Activated CD8-positive, alpha-beta memory T cell treated with anti-CD3 and anti-CD28 coated beads, Interleukin-2, amount 50 U/mL, for 24 hours (primary cell): ENCODE measurements around the gene ZGPAT.

ENCODE experiments used
- DNase-seq: peaks from one replicate; pipeline ENCODE4 v3.0.0-alpha.2; 2020; ENCODE audit errors: extremely low read depth

Gene ZGPAT

DNA sequence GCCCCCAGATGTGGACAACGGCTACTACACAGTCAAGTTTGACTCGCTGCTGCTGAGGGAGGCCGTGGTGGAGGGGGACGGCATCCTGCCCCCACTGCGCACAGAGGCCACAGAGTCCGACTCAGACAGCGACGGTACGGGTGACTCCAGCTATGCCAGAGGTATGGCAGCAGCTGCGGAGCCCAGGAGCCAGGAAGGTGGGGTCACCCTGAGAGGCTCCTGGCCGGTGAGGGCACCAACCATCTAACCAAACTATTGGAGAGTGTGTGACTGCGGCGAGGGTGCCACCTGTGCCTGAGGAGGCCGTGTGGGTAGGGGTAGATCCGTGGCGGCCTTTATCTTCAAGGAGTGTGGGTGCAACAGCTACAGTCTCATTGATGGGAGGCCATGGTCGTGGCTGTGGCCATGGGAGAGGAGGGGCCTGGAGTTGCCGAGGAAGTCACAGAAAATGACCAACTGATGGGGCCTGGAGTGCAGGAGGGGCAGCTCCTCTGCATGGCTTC, 25.8 kb downstream of the ZGPAT start:
- DNase-seq: no peak

DNA sequence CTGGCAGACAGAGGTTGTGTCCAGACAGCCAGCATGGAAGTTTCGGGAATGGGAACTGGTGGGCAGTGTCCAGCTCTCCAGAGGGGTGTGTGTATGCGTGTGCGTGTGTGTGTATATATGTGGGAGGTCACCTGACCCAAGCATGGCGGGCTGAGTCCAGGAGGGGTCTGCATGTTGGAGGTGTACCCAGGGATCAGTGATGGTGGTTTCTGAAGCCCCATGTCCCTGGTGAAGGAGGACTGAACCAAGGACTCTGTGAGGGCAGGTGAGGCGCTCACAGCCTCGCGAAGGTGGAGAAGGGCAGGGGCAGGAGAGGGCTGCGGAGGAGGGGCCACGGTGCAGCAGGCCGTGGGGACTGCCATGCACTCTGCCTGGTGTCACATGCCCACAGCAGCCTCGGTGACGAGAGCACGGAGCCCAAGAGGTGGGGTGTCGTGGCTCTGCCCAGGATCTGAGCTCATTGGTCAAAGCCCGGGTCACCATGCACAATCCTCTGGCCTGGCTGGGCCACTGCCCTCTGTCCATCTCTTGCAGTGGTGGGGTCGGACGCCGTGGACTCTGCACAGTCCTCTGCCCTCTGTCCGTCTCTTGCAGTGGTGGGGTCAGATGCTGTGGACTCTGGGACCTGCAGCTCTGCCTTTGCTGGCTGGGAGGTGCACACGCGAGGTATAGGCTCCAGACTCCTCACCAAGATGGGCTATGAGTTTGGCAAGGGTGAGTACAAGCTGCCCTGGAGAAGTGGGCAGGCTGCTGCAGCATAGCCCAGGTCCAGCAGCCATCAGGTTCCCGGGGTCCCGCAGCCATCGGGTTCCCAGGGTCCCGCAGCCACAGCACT, 26.5 kb downstream of the ZGPAT start:
- DNase-seq: no peak

DNA sequence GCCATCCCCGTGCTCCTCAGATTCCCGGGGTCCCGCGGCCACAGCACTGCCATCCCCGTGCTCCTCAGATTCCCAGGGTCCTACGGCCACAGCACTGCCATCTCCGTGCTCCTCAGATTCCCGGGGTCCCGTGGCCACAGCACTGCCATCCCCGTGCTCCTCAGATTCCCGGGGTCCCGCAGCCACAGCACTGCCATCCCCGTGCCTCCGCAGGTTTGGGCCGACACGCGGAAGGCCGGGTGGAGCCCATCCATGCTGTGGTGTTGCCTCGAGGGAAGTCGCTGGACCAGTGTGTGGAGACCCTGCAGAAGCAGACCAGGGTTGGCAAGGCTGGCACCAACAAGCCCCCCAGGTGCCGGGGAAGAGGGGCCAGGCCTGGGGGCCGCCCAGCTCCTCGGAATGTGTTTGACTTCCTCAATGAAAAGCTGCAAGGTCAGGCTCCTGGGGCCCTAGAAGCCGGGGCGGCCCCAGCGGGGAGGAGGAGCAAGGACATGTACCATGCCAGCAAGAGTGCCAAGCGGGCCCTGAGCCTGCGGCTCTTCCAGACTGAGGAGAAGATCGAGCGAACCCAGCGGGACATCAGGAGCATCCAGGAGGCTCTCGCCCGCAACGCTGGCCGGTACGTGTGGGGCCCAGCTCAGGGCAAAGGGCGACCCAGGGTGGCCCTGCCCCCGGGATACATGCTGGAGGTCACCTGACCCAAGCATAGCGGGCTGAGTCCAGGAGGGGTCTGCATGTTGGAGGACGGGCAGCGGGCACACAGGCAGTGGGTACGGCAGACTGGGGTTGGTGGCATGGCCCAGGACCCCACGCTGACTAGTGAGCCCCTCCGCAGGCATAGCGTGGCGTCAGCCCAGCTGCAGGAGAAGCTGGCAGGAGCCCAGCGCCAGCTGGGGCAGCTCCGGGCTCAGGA, 27.4 kb downstream of the ZGPAT start:
- DNase-seq: no peak

DNA sequence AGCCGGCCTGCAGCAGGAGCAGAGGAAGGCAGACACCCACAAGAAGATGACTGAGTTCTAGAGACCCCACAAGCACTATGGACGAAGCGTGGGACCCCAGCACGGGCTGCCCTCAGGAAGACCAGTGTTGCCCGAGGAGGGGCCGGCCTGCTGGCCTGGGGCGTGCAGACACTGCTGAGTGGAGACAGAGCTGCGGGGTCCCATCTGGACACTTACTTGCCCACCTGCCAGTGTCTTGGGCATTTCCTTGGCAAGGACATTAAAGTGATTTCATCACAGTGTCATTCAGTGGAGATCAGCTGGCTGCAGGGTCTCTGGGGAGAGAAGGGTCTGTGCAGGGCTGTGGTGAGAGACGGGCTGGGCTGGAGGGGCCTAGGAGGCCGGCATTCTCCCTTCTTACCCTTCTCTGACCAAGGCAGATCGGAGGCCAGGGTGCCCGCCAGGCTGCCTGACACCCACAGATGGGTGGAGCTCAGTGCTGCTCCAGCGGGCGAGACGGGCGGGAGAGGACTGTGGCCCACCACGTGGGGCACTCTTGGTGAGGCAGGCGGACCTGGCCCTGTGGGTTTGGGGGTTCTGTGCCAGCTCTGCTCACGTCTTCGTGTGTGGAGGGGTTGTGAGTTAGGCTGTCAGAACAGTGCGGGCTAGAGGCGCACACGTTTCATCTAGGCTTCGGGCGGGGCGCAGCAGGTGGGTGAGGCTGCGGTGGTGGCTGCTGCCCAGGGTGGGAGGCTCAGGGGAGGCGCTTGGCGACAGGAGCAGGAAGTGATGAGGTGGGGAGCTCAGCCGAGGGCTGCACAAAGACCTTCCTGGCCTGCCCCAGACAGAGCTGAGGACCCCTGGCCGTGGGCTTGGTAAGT, 28.2 kb downstream of the ZGPAT start, which contains the start of gene LIME1:
Gene LIME1 (plus strand): TSS at position 806 of the 860 bp plus-strand sequence. CDS start 886 bp downstream, outside the sequence.
- DNase-seq: no peak

DNA sequence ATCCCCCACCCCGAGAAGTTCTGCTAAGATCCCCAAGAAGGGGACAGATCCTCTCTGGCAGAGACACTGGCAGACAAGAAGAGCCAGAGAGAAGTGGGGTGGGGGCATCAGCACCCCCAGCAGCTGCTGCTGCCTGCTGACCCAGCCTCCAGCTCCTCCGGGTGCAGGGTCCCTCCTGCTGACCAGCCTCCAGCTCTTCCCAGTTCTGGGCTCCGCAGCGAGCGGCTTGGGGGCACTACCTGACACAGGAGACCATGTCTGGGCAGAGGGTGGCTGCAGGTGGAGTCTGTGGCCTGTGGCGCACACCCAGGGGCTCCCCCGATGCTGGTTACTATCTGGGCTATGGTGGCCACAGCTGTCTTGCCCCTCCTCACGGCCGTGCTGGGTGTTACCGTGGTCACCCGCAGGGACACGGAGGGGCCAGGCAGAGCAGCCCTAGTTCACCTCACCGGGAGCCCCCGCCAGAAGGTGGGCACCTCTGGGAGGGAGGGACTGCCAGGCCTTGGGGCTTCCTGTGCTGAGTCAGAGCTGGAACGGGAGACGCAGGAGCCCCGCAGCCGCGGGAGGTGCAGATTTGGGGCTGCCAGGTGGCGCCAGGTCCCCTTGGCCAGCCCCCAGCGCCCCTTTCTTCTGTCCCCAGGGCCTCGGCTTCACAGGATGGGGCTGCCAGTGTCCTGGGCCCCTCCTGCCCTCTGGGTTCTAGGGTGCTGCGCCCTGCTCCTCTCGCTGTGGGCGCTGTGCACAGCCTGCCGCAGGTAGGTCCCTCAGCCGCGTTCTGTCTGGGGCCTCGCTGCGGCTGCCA, 29.3 kb downstream of the ZGPAT start:
- no peak for DNase-seq

DNA sequence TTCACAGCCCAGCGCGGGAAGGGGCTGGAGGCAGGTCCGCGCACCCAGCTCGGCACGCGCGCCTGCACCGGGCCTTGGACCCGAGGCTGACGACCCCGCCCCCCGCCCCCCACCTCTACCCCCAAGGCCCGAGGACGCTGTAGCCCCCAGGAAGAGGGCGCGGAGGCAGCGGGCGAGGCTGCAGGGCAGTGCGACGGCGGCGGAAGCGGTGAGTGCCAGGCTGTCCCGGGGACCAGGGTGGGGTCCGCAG, 29.8 kb downstream of the ZGPAT start:
- DNase-seq: no peak

DNA sequence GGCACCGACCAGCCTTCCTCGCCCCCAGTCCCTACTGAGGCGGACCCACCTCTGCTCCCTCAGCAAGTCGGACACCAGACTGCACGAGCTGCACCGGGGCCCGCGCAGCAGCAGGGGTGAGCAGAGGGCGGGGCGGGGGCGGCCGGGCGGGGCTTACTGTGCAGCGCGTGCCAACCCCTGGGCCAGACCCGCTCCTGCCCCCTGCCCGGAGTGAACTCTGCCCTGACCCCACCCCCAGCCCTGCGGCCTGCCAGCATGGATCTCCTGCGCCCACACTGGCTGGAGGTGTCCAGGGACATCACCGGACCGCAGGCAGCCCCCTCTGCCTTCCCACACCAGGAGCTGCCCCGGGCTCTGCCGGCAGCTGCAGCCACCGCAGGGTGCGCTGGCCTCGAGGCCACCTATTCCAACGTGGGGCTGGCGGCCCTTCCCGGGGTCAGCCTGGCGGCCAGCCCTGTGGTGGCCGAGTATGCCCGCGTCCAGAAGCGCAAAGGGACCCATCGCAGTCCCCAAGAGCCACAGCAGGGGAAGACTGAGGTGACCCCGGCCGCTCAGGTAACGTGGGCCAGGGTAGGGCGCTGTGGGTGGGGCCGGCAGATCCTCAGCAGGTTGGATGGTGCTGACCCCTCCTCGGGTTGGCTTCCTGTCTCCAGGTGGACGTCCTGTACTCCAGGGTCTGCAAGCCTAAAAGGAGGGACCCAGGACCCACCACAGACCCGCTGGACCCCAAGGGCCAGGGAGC, 30.3 kb downstream of the ZGPAT start:
- no peak for DNase-seq

DNA sequence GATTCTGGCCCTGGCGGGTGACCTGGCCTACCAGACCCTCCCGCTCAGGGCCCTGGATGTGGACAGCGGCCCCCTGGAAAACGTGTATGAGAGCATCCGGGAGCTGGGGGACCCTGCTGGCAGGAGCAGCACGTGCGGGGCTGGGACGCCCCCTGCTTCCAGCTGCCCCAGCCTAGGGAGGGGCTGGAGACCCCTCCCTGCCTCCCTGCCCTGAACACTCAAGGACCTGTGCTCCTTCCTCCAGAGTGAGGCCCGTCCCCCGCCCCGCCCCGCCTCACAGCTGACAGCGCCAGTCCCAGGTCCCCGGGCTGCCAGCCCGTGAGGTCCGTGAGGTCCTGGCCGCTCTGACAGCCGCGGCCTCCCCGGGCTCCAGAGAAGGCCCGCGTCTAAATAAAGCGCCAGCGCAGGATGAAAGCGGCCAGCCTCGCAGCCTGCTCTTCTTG, 30.9 kb downstream of the ZGPAT start:
- DNase-seq: no peak

DNA sequence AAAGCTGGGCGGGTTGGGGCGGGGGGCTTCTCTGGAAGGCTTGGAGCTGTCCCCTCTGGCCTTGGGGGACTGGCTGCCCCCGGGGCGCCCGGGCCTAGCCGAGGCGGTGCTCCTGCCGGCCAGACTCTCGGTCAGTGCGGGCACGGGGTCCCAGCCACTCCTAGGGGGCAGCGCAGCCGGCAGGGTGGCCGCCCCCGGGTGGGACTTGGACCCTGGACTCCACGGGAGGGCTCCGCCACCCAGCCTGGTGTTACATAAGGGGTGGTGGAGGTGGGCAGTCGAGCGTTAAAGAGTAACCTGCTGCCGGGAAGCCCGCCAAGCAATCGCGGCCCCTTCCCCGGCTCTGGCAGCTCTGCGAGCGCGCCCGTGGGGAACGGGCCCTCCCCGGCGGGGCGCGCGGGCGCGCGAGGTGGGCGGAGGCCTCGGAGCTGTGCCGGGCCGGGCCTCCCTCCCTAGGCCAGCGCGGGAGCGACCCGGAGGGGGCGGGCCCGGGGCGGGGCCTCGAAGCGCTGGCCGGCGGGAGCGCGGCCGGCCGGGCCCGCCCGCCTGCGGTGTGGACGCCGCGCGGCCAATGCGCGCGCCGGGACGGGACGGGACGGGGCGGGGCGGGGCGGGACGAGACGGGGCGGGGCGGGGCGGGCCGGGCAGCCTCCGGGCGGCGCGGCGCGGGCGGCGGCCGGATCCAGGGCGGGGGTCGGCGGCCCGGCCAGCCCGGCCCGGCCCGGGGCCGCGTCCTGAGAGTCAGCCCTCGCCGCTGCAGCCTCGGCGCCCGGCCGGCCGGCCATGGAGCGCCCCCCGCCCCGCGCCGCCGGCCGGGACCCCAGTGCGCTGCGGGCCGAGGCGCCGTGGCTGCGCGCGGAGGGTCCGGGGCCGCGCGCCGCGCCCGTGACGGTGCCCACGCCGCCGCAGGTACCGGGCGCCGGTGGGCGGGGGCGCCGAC, 31.6 kb downstream of the ZGPAT start, which contains the start of gene SLC2A4RG:
Gene SLC2A4RG (plus strand): TSS at position 647 of the 940 bp plus-strand sequence. CDS start 137 bp downstream, at position 784.
- DNase-seq: no peak

DNA sequence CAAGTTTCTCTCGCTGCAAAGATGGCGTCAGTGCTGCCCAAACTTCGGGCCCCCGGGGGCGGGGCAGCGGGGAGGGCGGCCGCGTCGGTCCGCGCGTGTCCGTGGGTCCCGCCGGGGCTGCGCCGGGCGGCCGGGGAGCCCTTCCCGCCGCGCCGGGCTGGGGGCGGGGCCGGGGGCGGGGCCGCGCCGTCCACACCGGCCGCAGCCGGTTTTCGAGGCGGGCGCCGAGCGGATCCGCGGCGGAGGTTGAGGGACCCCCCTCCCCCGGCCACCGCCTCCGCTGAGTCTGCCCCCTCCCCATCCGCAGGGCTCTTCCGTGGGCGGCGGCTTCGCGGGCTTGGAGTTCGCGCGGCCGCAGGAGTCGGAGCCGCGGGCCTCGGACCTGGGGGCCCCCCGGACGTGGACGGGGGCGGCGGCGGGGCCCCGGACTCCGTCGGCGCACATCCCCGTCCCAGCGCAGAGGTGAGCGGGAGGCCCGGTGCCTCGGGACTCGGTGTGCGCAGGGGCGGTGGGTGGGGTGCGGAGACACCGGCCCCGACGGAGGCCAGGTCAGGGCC, 32.3 kb downstream of the ZGPAT start:
- no peak for DNase-seq

DNA sequence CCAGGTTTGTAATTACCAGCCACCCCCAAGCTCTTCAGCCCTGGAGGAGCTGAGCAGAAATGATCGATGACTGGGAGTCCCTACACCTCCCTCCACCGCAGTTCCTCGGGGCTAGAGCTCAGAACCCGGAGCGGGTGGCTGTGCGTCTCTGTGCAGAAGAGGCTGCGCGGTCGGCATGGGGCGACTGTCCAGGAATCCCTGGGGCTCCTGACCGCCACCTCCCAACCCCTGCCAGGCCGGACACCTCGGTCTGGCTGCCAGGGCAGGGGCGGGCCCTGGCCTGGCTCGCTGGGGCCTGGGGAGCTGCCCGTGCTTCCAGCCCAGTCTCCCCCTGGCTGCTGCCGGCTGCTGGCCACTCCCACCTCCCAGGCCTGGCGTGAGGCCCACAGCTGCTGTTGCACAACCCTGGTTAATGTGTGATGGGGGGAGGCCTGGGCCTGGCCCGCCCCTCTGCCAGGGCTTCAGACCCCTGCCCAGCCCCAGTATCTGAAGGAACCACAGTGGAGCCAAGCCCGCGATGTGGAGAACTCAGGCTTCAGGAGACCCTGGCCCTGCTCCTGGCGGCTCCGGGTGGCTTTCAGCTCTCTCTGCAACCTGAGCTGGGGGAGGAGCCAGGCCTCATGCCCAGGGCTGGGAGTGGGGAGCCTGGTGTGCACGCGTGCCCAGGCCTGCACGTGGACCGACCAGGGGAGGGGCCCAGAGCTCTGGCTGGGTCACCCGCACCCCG, 33.0 kb downstream of the ZGPAT start:
- no peak for DNase-seq

DNA sequence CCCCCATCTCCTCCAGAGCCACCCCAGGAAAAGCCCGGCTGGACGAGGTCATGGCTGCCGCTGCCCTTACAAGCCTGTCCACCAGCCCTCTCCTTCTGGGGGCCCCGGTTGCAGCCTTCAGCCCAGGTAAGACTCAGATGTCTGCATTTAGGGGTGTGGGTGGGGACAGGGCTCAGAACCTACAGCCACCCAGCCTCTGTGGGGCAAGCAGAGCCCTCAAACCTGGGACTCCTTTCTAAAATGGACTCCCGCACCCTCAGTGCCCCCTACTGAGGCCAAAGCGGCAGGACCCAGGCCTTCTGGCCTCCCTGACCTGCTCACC, 33.5 kb downstream of the ZGPAT start:
- DNase-seq: no peak

DNA sequence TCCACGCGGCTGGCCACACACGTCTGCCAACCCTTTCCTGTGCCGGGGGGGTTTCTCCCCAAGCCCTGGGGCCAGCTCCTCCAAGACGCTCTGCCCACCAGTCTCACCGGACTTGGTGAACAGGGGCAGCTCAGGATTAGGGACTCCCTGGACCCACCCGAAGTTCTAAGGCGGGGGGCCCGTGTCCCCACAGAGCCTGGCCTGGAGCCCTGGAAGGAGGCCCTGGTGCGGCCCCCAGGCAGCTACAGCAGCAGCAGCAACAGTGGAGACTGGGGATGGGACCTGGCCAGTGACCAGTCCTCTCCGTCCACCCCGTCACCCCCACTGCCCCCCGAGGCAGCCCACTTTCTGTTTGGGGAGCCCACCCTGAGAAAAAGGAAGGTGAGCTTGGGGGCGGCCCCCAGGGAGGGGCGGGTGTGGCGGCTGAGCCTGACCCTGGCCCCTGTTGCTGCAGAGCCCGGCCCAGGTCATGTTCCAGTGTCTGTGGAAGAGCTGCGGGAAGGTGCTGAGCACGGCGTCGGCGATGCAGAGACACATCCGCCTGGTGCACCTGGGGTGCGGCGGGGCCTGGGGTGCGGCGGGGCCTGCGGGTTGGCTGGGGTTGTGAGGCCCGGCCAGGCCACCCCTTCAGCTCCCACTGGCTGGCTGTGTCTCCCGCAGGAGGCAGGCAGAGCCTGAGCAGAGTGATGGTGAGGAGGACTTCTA, 34.0 kb downstream of the ZGPAT start:
- DNase-seq: no peak

DNA sequence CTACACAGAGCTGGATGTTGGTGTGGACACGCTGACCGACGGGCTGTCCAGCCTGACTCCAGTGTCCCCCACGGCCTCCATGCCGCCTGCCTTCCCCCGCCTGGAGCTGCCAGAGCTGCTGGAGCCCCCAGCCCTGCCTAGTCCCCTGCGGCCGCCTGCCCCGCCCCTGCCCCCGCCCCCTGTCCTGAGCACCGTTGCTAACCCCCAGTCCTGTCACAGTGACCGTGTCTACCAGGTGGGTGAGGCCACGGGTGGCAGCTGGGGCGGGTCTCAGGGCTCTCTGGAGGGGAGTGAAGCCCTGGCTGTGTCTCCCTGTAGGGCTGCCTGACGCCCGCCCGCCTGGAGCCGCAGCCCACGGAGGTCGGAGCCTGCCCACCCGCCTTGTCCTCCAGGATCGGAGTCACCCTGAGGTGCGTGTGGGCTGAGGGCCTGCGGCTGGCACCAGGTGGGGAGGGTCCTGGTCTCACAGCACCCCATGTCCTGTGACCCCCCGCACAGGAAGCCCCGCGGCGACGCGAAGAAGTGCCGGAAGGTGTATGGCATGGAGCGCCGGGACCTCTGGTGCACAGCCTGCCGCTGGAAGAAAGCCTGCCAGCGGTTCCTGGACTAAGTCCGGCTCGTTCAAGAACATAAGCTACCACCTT, 34.7 kb downstream of the ZGPAT start:
- DNase-seq: no peak

DNA sequence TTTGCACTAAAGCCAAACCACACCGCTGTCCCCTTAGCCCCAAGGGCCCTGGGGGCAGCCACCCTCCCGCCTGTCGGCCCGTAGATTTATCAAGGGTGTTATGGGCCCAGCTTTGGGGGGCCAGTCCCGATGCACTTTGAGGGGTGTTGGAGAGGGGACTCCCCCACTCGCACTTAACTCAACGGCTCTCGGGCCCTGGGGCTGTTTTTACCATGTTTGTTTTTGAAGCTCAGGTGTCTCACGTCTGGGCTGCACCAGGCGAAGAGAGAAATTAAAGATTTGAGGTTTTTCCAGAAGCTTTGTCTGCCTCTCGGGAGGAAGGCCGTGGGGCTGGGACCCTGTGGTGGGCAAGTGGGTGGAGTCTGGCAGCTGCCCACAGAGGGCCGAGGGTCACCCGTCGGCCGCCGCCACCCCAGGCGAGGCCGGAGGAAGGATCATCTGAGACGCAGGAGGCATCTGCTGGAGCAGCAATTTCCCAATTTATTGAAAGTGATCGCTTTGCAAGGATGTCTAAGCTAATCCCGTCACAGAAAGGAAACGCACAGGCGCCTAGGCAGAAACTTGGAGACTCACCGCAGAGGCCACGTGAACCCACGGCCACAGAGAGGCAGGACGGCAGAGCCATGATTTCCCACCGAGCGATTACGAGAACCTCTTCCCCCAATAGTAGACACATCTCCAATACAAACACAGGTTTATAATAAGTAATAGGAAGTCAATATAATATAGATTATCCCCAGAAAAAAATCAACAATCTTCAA, 35.6 kb downstream of the ZGPAT start:
- DNase-seq: no peak

DNA sequence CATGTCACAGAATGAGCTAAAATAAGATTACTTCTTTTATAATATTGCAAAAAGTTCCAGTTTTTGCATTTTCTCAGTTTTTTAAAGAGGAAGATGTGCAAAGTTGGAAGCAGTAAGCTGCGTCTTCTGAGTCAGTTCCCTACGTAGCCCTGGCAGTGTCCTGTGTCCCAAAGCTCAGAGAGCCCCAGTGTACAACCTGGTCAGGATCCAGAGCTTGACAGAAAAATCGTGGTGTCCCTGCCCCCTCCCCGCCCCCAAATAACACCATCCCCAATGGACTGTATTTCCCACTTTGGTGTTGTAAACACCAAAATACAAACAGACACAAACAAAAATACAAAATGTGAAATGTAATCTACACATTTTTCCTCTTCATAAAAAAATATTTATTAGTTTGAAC, 36.3 kb downstream of the ZGPAT start:
- no peak for DNase-seq
